Pulmonary artery endothelial cell (primary cell): ENCODE measurements around the gene MYO9A. TPM values are rescaled to one million over a fixed set of nuclear protein-coding genes. Genes with fewer than 3 reads are reported as not detected.

Experiments used
- DNase-seq: peaks from one replicate; pipeline ENCODE4 v3.0.0-alpha.2; 2011; ENCODE audit warnings: low read depth, low spot score
- total RNA-seq: library from RNA; depleted of rRNA; stranded (reverse); fragments of >200 nt; gene quantifications from 2 replicates; pipeline ENCODE4 v1.2.3, GENCODE V29; 2014

The MYO9A gene
- total RNA-seq, 1 donor from 2014 or later = 21.4 TPM

DNA sequence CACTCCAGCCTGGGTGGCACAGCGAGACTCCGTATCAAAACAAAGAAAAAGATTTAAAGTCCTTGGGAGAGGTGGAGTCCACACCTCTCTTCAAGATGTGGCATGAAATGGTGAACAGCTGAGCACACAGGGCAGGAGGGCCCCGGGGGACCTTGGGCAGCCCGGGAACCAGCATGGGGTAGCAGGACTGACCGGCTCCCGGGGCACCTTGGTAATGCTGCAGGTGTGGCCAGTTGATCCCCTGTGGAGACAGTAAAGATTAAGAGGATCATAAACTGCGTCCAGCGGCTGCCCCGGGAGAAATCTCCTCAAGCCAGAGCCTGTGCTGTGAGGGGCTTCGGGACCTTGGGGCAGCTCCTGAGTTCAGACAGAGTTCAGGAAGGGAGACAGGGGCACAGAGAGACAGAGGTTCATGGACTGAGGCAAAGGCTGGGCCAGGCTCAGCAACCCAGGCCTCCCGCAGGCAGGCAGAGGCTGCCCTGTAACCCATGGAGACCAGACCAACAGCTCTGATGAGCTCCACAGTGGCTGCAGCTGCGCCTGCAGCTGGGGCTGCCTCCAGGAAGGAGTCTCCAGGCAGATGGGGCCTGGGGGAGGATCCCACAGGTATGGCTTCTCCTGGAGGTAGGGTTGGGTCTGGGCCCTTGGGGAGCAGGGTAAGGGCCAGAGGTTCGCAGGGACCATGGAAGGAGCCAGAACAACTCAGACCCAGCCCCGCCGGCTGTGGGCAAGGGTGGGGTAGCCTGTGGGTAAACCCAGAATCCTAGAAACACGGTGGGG is 307.5 kb downstream of the MYO9A start, which contains the start of gene NR2E3:
NR2E3 (plus strand) TSS at position 299 of the 780 bp plus-strand sequence; CDS start at position 489, 190 bp downstream.
- DNase-seq = no peak

GRCh38 chr15:71809346-71809745 is 308.6 kb downstream of the MYO9A start:
- no peak for DNase-seq

GRCh38 chr15:71808311-71809020 is 309.5 kb downstream of the MYO9A start:
- DNase-seq = no peak

- DNase-seq = no peak
These were observed 310.3 kb downstream of the MYO9A start for GRCh38 chr15:71807691-71808091.

- DNase-seq = no peak
These were observed 310.8 kb downstream of the MYO9A start for GRCh38 chr15:71807125-71807629.

DNA sequence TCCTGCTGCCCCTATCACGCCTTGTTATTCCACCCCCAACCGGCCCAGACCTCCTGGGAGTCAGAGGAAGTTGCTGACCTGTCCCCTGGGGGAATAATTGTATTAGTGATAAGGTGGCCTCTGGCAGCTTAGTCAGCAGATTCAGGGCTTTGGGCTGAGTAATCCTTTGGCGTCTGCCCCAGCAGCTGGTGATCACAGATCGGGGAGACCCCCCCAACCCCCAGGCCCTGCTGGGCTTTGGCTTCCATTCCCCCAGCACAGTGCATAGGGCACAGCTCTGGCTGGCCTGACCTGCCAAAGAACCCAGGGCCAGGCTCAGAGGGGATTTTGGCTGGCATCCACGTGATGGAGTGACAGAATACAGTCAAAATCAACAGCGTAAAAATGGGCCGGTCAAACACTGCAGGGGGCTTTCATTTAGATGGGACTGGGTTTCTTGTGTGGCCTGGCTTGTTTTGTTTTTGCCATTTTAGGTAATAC is 311.5 kb downstream of the MYO9A start:
- DNase-seq = no peak

GRCh38 chr15:71804695-71805470 is 313.1 kb downstream of the MYO9A start:
- no peak for DNase-seq

- DNase-seq = no peak
These were observed 313.7 kb downstream of the MYO9A start for GRCh38 chr15:71804226-71804625.

DNA sequence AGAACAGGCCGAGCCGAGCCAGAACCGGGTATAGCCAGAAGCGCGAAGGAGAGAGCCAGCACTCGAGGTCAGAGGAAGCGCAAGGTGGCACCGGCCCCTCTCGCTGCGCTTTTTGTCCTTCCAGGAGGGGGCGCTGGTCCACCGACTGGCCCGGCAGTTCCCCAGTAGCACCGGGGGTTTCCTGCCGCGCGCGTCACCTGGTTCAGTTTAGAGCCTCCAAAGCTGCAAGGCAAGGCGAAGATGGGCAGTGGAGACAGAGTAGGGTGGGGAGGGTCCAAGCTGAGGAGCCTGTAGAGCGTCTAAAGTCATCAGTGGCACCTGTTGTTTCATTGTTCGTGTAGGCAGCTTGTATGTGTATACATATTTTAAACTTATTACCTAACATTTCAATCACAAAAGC is 315.2 kb downstream of the MYO9A start:
- no peak for DNase-seq

- no peak for DNase-seq
These were observed 315.9 kb downstream of the MYO9A start for GRCh38 chr15:71801935-71802655.

DNA sequence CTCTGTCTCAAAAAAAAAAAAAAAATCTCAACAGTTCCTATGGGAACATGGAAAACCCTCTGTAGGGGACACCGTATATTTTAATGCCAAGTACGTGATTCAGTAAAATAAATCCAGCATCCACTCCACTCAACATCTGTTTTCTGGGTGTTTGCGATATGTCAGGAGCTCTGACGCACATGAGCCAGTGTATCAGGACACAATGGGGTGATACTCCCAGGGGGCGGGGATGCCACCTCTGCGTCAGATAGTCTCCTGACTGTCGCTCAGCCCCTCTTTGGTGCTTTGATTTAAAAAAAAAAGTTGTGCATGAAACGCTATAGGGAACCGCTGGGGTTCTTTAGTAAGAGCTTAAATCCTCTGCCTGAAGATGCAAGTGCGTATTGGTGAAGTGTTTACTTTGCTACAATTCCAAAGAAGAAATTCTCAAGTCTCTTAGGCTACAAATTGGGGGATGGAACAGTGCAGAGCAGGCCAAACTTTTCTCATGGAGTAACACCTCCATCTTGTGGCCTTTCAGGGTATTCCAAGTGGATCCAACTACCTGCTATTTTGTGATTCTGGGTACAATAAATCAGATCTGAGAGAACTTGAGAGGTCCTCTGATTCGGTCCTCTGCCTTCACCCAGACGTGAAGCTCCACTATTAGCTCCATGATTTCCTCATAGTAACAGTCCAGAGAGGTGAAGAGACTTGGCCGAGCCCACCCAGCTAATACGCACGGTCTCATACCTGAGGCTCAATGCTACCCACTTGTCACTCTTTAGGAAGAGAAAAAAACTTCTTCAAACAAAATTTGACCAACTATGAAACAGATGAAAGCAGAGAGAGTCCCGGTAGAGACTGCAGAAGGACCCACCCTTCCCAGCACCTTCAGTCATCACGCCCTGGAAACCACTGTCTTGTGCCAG is 316.9 kb downstream of the MYO9A start:
- no peak for DNase-seq

- DNase-seq = no peak
These were observed 317.8 kb downstream of the MYO9A start for GRCh38 chr15:71800190-71800589.

DNA sequence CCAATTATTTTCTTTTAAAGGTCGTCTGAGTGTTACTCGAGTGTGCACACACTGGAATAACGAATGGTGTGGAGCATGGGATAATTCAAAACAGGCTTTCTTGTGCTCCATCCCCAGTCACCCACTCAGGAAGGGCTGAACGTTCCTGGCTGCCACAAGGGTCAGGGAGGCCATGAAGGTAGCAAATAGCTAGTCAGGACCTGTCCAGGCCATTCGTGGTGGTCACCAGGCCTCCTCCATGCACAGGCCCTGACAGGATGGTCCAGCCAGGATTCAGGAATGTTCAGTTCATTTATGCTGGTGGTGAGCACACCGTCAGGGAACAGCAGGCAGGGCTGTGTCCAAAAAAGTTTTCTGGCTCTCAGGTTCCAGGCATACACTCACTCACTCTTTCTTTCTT is 319.3 kb downstream of the MYO9A start:
- DNase-seq = no peak

GRCh38 chr15:71792521-71792920 is 325.4 kb downstream of the MYO9A start:
- DNase-seq = no peak

GRCh38 chr15:71791975-71792374 is 326.0 kb downstream of the MYO9A start:
- DNase-seq = no peak

DNA sequence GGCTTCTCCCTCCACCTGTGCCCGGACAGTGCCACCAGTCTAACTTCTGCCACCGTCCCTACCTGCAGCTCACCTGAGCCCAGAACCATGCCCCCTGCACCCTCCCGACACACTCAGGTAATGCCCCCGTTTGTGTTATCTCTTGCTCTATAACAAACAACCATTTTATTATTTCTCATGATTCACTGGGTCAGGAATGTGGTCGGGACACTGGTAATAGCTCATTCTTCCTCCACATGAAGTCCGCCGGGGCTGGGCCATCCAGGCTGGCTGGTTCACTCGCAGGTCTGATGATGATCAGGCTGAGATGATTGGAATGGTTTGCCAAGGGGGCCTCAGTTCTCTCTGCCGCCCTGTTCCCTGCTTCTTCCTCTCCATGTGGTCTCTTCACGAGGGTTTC is 327.9 kb downstream of the MYO9A start:
- no peak for DNase-seq

- DNase-seq = no peak
These were observed 328.3 kb downstream of the MYO9A start for GRCh38 chr15:71789616-71790015.

DNA sequence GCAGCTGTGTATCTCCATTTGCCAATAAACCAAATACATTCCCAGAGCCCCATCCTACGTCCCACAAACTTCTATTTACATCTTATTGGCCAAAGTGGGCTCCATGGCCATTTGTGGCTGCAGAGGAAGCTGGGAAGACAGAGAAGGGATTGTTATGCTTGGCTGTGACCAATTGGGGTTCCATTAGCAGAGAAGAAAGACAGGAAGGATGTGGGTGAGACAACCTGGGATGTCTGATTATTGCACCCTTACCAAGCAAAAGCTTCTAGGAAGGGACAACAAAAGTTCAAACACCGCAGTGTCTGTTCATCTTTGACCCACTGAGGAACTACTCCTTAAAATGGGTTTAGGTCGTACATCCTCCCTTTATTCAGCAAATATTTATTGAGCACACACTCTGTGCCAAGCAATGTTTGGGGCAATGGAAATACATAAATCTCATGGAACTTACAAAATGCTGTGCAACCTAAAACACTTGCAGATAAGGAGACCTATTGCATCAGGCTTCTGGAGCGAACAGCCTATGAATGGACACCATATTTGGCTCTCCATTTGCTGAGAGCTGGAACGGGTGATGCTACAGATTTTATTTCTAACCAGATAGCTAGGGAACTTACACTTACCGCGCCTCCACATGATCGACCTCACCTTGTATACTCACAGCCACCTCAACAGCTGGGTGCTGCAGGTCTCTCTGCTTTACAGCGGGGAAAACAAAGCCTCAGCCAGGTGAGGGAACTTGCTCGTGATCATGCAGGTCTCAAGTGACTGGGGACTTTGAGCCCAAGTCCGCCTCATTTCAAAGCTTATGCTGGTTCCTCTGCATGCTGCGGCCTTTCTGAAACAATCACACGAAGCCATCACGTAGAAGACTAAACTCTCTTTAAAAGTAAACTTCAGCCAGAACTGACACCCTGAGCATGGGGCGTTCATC is 329.0 kb downstream of the MYO9A start:
- DNase-seq = no peak

GRCh38 chr15:71786673-71787072 is 331.3 kb downstream of the MYO9A start:
- no peak for DNase-seq
